ENCODE results near the gene ITGA8. TPM values are rescaled to one million over a fixed set of nuclear protein-coding genes. Genes with fewer than 3 reads are reported as not detected.

Gene ITGA8
- total and polyA plus RNA-seq, 9 of the 15 experiments (the other 6 are each of a cell fraction or from before 2014, with no cell fraction given): 0.01 to 0.07 (median 0.04) TPM; not detected in 5

GRCh38 chr10:15510963-15511362 is 208.8 kb downstream of the ITGA8 start (continued):
- peak; percentile 51; the same call in 1 of the 2 replicates for TF ChIP-seq ATF4 (CRISPR knock-in tag; IDR thresholded peaks at IDR 0.05)
- TF ChIP-seq, protein P1, sequence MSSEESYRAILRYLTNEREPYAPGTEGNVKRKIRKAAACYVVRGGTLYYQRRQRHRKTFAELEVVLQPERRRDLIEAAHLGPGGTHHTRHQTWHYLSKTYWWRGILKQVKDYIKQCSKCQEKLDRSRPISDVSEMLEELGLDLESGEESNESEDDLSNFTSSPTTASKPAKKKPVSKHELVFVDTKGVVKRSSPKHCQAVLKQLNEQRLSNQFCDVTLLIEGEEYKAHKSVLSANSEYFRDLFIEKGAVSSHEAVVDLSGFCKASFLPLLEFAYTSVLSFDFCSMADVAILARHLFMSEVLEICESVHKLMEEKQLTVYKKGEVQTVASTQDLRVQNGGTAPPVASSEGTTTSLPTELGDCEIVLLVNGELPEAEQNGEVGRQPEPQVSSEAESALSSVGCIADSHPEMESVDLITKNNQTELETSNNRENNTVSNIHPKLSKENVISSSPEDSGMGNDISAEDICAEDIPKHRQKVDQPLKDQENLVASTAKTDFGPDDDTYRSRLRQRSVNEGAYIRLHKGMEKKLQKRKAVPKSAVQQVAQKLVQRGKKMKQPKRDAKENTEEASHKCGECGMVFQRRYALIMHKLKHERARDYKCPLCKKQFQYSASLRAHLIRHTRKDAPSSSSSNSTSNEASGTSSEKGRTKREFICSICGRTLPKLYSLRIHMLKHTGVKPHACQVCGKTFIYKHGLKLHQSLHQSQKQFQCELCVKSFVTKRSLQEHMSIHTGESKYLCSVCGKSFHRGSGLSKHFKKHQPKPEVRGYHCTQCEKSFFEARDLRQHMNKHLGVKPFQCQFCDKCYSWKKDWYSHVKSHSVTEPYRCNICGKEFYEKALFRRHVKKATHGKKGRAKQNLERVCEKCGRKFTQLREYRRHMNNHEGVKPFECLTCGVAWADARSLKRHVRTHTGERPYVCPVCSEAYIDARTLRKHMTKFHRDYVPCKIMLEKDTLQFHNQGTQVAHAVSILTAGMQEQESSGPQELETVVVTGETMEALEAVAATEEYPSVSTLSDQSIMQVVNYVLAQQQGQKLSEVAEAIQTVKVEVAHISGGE (CRISPR knock-in tag; IDR thresholded peaks at IDR 0.05): no peak
- no peak for TF ChIP-seq MBD2 (IDR thresholded peaks at IDR 0.05; ENCODE audit: borderline replicate concordance, low read depth)
- TF ChIP-seq ZSCAN32 (CRISPR knock-in tag; IDR thresholded peaks at IDR 0.05): peak; percentile 56; the same call in 1 of the 2 replicates
- no peak for TF ChIP-seq KAT7 (CRISPR knock-in tag; IDR thresholded peaks at IDR 0.05; ENCODE audit: borderline replicate concordance)
- no peak for TF ChIP-seq CREB1 (IDR thresholded peaks at IDR 0.05)
- TF ChIP-seq CREB1 (CRISPR knock-in tag; IDR thresholded peaks at IDR 0.05): no peak
- peak; percentile 68 for TF ChIP-seq ATF3 (IDR thresholded peaks at IDR 0.05)
- no peak for TF ChIP-seq ATF3 (CRISPR knock-in tag; conservative IDR thresholded peaks at IDR 0.05)
- no peak for TF ChIP-seq ZNF740 (CRISPR knock-in tag; IDR thresholded peaks at IDR 0.05)
- no peak for TF ChIP-seq ZNF740 (tag; IDR thresholded peaks at IDR 0.05)
- TF ChIP-seq, protein P2, sequence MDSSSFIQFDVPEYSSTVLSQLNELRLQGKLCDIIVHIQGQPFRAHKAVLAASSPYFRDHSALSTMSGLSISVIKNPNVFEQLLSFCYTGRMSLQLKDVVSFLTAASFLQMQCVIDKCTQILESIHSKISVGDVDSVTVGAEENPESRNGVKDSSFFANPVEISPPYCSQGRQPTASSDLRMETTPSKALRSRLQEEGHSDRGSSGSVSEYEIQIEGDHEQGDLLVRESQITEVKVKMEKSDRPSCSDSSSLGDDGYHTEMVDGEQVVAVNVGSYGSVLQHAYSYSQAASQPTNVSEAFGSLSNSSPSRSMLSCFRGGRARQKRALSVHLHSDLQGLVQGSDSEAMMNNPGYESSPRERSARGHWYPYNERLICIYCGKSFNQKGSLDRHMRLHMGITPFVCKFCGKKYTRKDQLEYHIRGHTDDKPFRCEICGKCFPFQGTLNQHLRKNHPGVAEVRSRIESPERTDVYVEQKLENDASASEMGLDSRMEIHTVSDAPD (CRISPR knock-in tag; IDR thresholded peaks at IDR 0.05): no peak
- TF ChIP-seq ZNF232 (CRISPR knock-in tag; IDR thresholded peaks at IDR 0.05): no peak
- no peak for TF ChIP-seq HMG20A (CRISPR knock-in tag; conservative IDR thresholded peaks at IDR 0.05)
- no peak for TF ChIP-seq ZNF592 (IDR thresholded peaks at IDR 0.05)
- TF ChIP-seq ZNF212 (CRISPR knock-in tag; IDR thresholded peaks at IDR 0.05): no peak
